ENCODE results near the gene DGLUCY. TPM values are rescaled to one million over a fixed set of nuclear protein-coding genes. Genes with fewer than 3 reads are reported as not detected.
A peak's percentile ranks its signal among the peaks of the same experiment; 100 is the strongest.

DGLUCY gene
- total RNA-seq, 1 donor from 2014 or later: 20.0 TPM

DNA sequence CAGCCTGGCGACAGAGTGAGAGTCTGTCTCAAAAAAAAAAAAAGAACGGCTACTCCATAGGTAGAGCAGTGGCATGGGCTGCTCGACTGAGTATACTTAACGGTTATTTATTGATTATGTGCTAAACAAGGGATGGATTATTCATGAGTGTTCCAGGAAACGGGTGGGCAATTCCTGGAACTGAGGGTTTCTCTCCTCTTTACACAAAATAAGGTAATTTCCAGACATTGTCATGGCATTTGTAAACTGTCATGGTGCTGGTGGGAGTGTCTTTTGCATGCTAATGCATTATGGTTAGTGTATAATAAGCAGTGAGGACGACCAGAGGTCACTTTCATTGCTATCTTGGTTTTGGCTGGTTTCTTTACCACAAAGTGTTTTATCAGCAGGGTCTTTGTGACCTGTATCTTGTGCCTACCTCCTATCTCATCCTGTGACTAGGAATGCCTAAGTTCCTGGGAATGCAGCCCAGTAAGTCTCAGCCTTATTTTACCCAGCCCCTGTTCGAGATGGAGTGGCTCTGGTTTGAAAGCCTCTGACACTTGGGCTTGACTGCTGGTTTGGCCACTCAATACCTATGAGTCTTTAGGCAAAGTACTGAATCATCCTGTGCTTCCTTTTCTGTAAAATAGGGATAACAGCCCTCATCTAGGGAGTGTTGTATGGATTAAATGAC is 3.2 kb downstream of the DGLUCY start:
- H4K20me1 ChIP-seq (ENCODE audit: insufficient read depth, low read length): no peaks in the 10 kb centered on the region
- TF ChIP-seq CTCF (IDR thresholded peaks at IDR 0.05; ENCODE audit: insufficient read depth, low read depth, low read length): no peak
- no peak for TF ChIP-seq EZH2 (IDR thresholded peaks at IDR 0.05; ENCODE audit: insufficient read depth, low read length)
- no peak overlapping the region for H3K4me2 ChIP-seq (ENCODE audit: low read length)
- DNase-seq (ENCODE audit: low read depth) (peak; percentile 13), FAIRE-seq (no peak)
- no peaks in the 10 kb centered on the region for H3K36me3 ChIP-seq (ENCODE audit: insufficient read depth, low read length)
- H3K9me3 Mint-ChIP-seq (ENCODE audit: unreplicated experiment): no peaks in the 10 kb centered on the region
- H3K36me3 Mint-ChIP-seq (ENCODE audit: low read depth, unreplicated experiment): peaks cover 12% of the 10 kb centered on the region
- H3K4me3 Mint-ChIP-seq (ENCODE audit: unreplicated experiment): no peak overlapping the region
- no peaks in the 10 kb centered on the region for H3K79me2 ChIP-seq (ENCODE audit: insufficient read depth, low read length)
- H3K27ac ChIP-seq (ENCODE audit: low read depth, low read length): no peak overlapping the region
- no peak overlapping the region for H3K4me3 ChIP-seq (ENCODE audit: insufficient read depth, low read depth, low read length)
- H3K27me3 Mint-ChIP-seq (ENCODE audit: low read depth, unreplicated experiment): no peaks in the 10 kb centered on the region
- no peak overlapping the region for H3K27ac Mint-ChIP-seq (ENCODE audit: unreplicated experiment)
- peaks cover 30% of the 10 kb centered on the region for H3K4me1 Mint-ChIP-seq (ENCODE audit: low read depth, unreplicated experiment)
- H3K9ac ChIP-seq (ENCODE audit: low read length): no peak overlapping the region
- H3K4me1 ChIP-seq (ENCODE audit: insufficient read depth, low read length): peaks cover 17% of the 10 kb centered on the region
- no peak overlapping the region for H2AFZ ChIP-seq (ENCODE audit: low read depth, low read length)
- no peaks in the 10 kb centered on the region for H3K9me3 ChIP-seq (ENCODE audit: insufficient read depth, low read depth, low read length)
- peaks cover 3% of the 10 kb centered on the region for H3K27me3 ChIP-seq (ENCODE audit: insufficient read depth, low read length)

DNA sequence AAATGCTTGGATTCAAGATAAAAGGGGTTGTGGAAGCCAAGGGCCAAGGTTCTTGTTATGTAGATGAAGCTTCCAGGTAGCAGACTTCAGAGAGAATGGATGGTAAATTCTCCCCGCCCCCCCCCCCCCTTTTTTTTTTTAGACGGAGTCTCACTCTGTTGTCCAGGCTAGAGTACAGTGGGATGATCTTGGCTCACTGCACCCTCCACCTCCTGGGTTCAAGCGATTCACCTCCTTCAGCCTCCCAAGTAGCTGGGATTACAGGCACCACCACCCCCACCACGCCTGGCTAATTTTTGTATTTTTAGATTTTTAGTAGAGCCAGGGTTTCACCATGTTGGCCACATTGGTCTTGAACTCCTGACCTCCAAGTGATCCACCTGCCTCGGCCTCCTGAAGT is 4.1 kb downstream of the DGLUCY start:
- H3K4me3 ChIP-seq (ENCODE audit: insufficient read depth, low read depth, low read length): no peak overlapping the region
- Mint-ChIP-seq H3K9me3 (ENCODE audit: unreplicated experiment) (no peaks in the 10 kb centered on the region), H3K27me3 (ENCODE audit: low read depth, unreplicated experiment) (no peaks in the 10 kb centered on the region), H3K4me1 (ENCODE audit: low read depth, unreplicated experiment) (peaks cover 30% of the 10 kb centered on the region), H3K4me3 (ENCODE audit: unreplicated experiment) (no peak overlapping the region), H3K36me3 (ENCODE audit: low read depth, unreplicated experiment) (peaks cover 12% of the 10 kb centered on the region), H3K27ac (ENCODE audit: unreplicated experiment) (no peak overlapping the region)
- H3K27me3 ChIP-seq (ENCODE audit: insufficient read depth, low read length): peaks cover 3% of the 10 kb centered on the region
- TF ChIP-seq EZH2 (IDR thresholded peaks at IDR 0.05; ENCODE audit: insufficient read depth, low read length) (no peak), CTCF (IDR thresholded peaks at IDR 0.05; ENCODE audit: insufficient read depth, low read depth, low read length) (no peak)
- FAIRE-seq (no peak), DNase-seq (ENCODE audit: low read depth) (no peak)
- no peaks in the 10 kb centered on the region for H3K9me3 ChIP-seq (ENCODE audit: insufficient read depth, low read depth, low read length)
- no peaks in the 10 kb centered on the region for H3K79me2 ChIP-seq (ENCODE audit: insufficient read depth, low read length)
- no peak overlapping the region for H3K4me2 ChIP-seq (ENCODE audit: low read length)
- no peaks in the 10 kb centered on the region for H3K36me3 ChIP-seq (ENCODE audit: insufficient read depth, low read length)
- H3K27ac ChIP-seq (ENCODE audit: low read depth, low read length): no peak overlapping the region
- H2AFZ ChIP-seq (ENCODE audit: low read depth, low read length): no peak overlapping the region
- peaks cover 17% of the 10 kb centered on the region for H3K4me1 ChIP-seq (ENCODE audit: insufficient read depth, low read length)
- no peak overlapping the region for H3K9ac ChIP-seq (ENCODE audit: low read length)
- no peaks in the 10 kb centered on the region for H4K20me1 ChIP-seq (ENCODE audit: insufficient read depth, low read length)

DNA sequence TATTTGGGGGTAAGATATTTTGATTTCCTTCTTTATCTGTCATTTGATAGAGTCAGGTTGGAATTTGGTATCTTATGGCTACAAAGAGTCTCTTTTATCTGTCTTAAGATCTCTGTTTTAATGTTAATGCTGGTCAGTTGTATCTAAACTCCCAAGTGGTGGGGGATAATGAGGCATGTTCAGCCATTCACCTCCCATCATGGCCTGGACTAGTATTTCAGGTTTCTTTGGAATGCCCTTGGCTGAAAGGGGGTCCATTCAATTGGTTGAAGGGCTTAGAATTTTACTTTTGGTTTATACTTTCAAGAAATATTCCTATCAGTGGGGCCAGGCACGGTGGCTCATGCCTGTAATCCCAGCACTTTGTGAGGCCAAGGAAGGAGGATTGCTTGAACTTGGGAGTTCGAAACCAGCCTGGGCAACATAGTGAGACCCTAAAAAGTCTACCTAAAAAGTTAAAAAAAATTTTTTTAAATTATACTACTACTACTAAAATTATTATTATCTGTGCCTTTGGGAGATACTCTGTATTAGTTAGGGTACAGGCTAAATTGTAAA is 4.7 kb downstream of the DGLUCY start:
- no peak overlapping the region for H2AFZ ChIP-seq (ENCODE audit: low read depth, low read length)
- no peak for DNase-seq (ENCODE audit: low read depth)
- H3K9ac ChIP-seq (ENCODE audit: low read length): no peak overlapping the region
- peaks cover 3% of the 10 kb centered on the region for H3K27me3 ChIP-seq (ENCODE audit: insufficient read depth, low read length)
- no peaks in the 10 kb centered on the region for H3K9me3 ChIP-seq (ENCODE audit: insufficient read depth, low read depth, low read length)
- Mint-ChIP-seq H3K9me3 (ENCODE audit: unreplicated experiment) (no peaks in the 10 kb centered on the region), H3K4me1 (ENCODE audit: low read depth, unreplicated experiment) (peaks cover 30% of the 10 kb centered on the region), H3K4me3 (ENCODE audit: unreplicated experiment) (no peak overlapping the region), H3K27ac (ENCODE audit: unreplicated experiment) (no peak overlapping the region), H3K36me3 (ENCODE audit: low read depth, unreplicated experiment) (peaks cover 12% of the 10 kb centered on the region), H3K27me3 (ENCODE audit: low read depth, unreplicated experiment) (no peaks in the 10 kb centered on the region)
- H3K27ac ChIP-seq (ENCODE audit: low read depth, low read length): no peak overlapping the region
- no peak for FAIRE-seq
- no peaks in the 10 kb centered on the region for H3K36me3 ChIP-seq (ENCODE audit: insufficient read depth, low read length)
- H3K79me2 ChIP-seq (ENCODE audit: insufficient read depth, low read length): no peaks in the 10 kb centered on the region
- no peak overlapping the region for H3K4me3 ChIP-seq (ENCODE audit: insufficient read depth, low read depth, low read length)
- TF ChIP-seq EZH2 (IDR thresholded peaks at IDR 0.05; ENCODE audit: insufficient read depth, low read length) (no peak), CTCF (IDR thresholded peaks at IDR 0.05; ENCODE audit: insufficient read depth, low read depth, low read length) (no peak)
- no peaks in the 10 kb centered on the region for H4K20me1 ChIP-seq (ENCODE audit: insufficient read depth, low read length)
- no peak overlapping the region for H3K4me2 ChIP-seq (ENCODE audit: low read length)
- peaks cover 14% of the 10 kb centered on the region for H3K4me1 ChIP-seq (ENCODE audit: insufficient read depth, low read length)
